Immature natural killer cell (primary cell): ENCODE results near the gene FRMD4A. TPM values are rescaled to one million over a fixed set of nuclear protein-coding genes. Genes with fewer than 3 reads are reported as not detected.

ENCODE experiments used
- DNase-seq, 3 donors: peaks; one replicate each; pipeline ENCODE4 v3.0.0; 2022; ENCODE audit warnings: mixed read lengths in 1 of 3
- H3K27ac Mint-ChIP-seq, 6 donors: one replicate each; pipeline ENCODE4 v1.8.0; 2020; ENCODE audit warnings: mixed read lengths in 6 of 6, mild to moderate bottlenecking in 5 of 6, inconsistent platforms in 4 of 6, moderate library complexity in 3 of 6
- H3K27me3 Mint-ChIP-seq, 3 donors: one replicate each; pipeline ENCODE4 v1.8.0; 2020 to 2021; ENCODE audit warnings: low read depth in 3 of 3, mild to moderate bottlenecking in 3 of 3, mixed read lengths in 3 of 3, moderate library complexity in 3 of 3, inconsistent platforms in 1 of 3
- H3K36me3 Mint-ChIP-seq, 3 donors: one replicate each; pipeline ENCODE4 v1.8.0; 2020; ENCODE audit warnings: mixed read lengths in 3 of 3, inconsistent platforms in 2 of 3, mild to moderate bottlenecking in 2 of 3
- H3K4me1 Mint-ChIP-seq, 2 donors: one replicate each; pipeline ENCODE4 v1.8.0; 2020; ENCODE audit warnings: inconsistent platforms in 2 of 2, mild to moderate bottlenecking in 2 of 2, mixed read lengths in 2 of 2, moderate library complexity in 1 of 2
- H3K4me3 Mint-ChIP-seq, 5 donors: one replicate each; pipeline ENCODE4 v1.8.0; 2020; ENCODE audit warnings: mild to moderate bottlenecking in 5 of 5, mixed read lengths in 5 of 5, inconsistent platforms in 3 of 5, moderate library complexity in 3 of 5
- H3K9me3 Mint-ChIP-seq, 6 donors: one replicate each; pipeline ENCODE4 v1.8.0; 2020; ENCODE audit warnings: mild to moderate bottlenecking in 6 of 6, mixed read lengths in 6 of 6, inconsistent platforms in 4 of 6, moderate library complexity in 3 of 6
- polyA plus RNA-seq, 3 donors: library from polyadenylated mRNA; unstranded; fragments of 300-500 nt; fragmentation: Illumina TruSeq; gene quantifications; one replicate each; pipeline ENCODE4 v1.2.3, GENCODE V29; 2021

The FRMD4A gene
- polyA plus RNA-seq, 3 donors from 2014 or later, result 0.48 TPM; not detected in 2

DNA sequence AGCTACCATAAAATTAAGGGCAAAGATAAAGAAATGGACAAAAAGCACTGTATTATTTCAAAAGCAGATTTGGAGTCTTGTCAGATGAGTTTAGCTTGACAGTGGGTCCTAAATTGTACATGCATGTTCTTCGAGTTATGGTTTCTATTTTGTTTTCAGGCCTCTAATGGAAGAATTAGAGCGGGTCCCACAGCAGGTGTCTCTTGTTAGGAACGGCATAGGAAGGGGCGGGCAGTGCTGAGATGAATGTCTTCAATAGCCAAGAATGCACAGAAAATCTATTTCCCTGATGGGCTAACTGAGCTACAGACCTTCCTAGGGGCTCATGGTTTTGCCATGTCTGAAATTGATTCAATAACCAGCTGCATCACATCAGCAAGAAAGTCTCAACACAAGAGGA, 304.4 kb downstream of the FRMD4A start:
- peaks cover 5 to 11% (median 8%) of the 10 kb centered on the region in 3 donors for H3K27me3 Mint-ChIP-seq
- no peaks in the 10 kb centered on the region for H3K9me3 Mint-ChIP-seq
- no peaks in the 10 kb centered on the region for H3K36me3 Mint-ChIP-seq
- DNase-seq, result no peak
- H3K4me3 Mint-ChIP-seq, result no peak overlapping the region
- H3K4me1 Mint-ChIP-seq, result no peaks in the 10 kb centered on the region
- no peak overlapping the region for H3K27ac Mint-ChIP-seq

GRCh38 chr10:14025283-14026189, 305.2 kb downstream of the FRMD4A start:
- Mint-ChIP-seq H3K9me3 (no peaks in the 10 kb centered on the region), H3K4me1 (no peaks in the 10 kb centered on the region), H3K4me3 (no peak overlapping the region), H3K27ac (no peak overlapping the region), H3K27me3 (peaks cover 5 to 11% (median 11%) of the 10 kb centered on the region in 3 donors), H3K36me3 (no peaks in the 10 kb centered on the region)
- no peak for DNase-seq

DNA sequence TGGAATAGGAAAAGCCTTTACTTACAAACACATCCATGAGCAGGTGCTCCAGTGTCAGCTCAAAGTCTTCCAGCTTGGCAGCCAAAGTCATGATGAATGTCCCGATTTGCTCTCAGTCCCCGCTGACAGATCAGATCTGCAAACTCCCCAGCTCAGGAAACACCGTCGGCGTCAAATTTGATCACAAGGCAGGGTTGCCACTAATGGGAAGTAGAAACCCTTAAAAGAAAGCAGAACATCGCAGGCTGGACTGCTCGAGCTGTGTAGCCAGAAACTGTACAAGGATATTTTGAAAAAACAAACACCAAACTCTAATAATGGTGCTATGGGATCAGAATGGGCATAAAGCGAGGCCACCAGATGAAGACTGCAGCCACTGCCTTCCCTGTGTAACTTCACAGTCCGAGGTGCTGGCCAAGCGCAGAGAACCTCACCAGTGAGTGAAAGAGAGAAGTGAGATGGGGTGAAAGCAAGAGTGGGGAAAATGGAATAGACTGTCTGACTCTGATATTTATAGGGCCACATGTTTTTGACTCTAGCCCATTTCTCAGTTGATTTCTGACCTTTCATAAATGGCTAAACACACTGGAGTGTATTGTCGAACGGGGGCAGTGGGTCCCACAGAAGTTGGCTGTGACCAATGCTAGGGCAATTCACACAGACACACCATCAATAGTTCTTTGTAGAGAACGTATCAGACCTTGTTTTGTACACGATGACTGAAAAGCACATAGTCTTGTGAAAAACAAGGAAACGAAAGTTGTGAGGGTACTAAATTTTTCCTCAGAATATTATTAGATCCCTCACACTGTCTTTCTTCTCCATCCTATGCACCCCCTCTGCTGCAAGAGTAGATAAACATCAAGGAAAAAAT, 306.2 kb downstream of the FRMD4A start:
- no peak overlapping the region for H3K4me3 Mint-ChIP-seq
- no peak overlapping the region for H3K27ac Mint-ChIP-seq
- peaks cover 0 to 5% (median 0%) of the 10 kb centered on the region in 6 donors for H3K9me3 Mint-ChIP-seq
- H3K4me1 Mint-ChIP-seq, result no peaks in the 10 kb centered on the region
- no peak for DNase-seq
- no peaks in the 10 kb centered on the region for H3K36me3 Mint-ChIP-seq
- peaks cover 5 to 12% (median 11%) of the 10 kb centered on the region in 3 donors for H3K27me3 Mint-ChIP-seq

DNA sequence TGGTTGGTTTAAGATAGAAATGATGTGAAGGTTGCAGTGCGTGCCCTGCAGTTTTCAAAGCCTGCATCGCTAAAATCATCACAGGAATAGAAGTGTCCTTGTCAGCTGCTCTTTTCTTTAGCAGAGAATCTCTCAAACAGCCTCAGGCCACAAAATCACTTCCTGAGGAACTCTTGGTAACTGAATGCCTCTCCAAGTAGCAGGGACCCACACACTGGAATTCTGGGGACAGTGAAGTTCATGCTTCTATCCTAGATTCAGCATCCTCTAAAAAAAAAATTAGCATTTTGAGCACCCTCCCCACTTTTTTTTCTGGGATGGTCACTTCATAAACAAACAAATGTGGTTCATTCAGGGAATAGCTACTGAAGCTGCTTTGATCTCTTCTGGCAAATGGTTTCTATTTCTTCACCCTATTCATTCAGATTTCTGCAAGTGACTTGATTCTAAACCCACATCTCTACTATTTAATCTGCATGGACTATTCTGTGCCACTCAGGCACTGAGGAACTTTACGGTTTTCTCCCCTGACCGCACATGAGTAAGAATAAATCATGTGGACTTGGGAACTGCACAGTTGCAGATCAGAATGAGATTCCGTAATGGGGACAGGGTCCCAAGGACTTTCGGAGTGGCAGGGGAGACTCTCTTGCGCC, 306.9 kb downstream of the FRMD4A start:
- Mint-ChIP-seq H3K4me3 (no peak overlapping the region), H3K4me1 (no peaks in the 10 kb centered on the region), H3K27me3 (peaks cover 4 to 14% (median 13%) of the 10 kb centered on the region in 3 donors), H3K36me3 (no peaks in the 10 kb centered on the region), H3K27ac (no peak overlapping the region), H3K9me3 (peaks cover 0 to 7% (median 3%) of the 10 kb centered on the region in 6 donors)
- no peak for DNase-seq

DNA sequence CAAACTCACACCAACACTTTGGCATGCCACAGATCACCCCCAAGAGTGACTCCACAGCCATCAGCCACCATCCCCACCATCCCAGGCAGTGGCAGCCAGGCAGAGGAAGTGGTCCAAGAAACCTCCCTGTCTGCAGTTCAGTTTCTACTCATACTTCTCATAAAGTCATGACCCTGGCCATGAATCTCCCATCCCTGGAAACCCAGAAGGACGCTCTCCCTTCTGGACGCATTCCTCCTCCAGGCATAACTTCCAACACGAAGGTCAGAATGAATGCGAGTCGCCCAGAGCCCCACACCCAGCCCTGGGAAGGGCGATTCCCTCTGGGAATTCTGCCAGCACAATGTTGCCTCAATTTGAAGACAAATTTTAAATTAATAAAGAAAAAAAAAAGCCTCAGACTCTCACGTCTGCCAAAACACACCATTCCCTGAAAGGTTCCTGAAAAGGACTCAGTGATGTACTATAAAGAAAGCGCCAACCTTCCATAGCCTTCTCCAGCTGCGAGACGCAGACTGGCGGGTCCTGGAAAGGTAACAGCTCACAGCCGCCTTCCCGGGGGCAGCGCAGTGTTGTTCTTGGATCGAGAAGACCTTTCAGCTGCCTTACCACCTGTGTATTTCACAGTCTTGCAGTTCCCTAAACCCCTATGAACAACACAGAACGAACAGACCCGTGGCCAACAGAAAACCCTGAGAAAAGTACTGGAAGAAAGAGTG, 307.6 kb downstream of the FRMD4A start:
- no peak overlapping the region for H3K27ac Mint-ChIP-seq
- no peak overlapping the region for H3K4me3 Mint-ChIP-seq
- no peaks in the 10 kb centered on the region for H3K4me1 Mint-ChIP-seq
- H3K36me3 Mint-ChIP-seq, result no peaks in the 10 kb centered on the region
- H3K9me3 Mint-ChIP-seq, result peaks cover 0 to 11% (median 8%) of the 10 kb centered on the region in 6 donors
- no peak for DNase-seq
- peaks cover 4 to 16% (median 15%) of the 10 kb centered on the region in 3 donors for H3K27me3 Mint-ChIP-seq

DNA sequence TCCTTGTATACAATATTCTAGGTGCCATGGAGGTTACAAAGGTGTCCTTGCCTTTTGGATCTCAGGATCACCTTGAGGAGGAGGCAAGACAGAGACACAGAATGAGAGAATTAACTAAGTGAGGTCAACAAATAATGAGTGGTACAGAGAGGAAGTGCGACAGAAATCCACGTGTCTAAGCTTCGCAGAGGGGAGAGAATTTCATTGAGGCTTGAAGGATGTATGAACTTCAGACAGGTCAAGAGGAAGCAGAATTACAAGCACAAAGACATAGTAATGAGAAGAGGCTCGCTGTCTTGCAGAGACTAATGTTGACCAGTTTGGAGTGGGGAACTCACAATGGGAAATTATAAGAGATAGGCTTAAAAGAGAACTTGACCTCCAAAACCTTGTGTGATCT, 308.7 kb downstream of the FRMD4A start:
- no peak overlapping the region for H3K4me3 Mint-ChIP-seq
- H3K27me3 Mint-ChIP-seq, result peaks cover 6 to 18% (median 16%) of the 10 kb centered on the region in 3 donors
- no peak overlapping the region for H3K27ac Mint-ChIP-seq

DNA sequence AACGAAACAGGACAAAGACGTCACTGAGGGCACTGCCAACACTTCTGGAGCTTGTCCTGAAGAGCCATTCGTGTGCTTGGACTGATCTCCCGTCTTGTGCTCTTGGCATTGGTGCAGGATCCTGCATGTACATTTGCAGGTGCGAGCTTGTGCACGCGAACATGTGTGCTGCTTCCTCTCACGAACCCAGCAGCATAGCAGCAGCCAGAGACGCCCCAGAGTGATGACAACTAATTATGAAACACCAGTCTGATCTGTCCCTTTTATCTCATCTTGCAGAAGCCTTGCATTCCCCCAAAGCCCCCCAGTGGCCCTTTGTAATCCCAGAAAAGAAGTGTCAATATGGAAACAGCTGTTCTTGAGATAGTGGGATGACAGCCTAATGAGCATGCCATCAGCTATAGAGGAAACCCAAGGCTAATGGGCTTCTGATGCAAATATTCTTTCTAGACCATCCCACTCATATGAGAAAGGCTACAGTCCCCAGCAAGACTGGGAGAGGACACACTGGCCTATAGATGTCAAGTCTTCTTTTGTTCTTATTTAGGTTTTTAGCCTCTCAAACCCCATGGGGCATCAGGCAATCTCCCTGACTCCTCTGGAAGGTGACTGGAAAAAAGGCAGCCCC, 310.6 kb downstream of the FRMD4A start:
- Mint-ChIP-seq H3K4me1 (no peaks in the 10 kb centered on the region), H3K27ac (no peak overlapping the region), H3K27me3 (peaks cover 7 to 14% (median 14%) of the 10 kb centered on the region in 3 donors), H3K36me3 (no peaks in the 10 kb centered on the region), H3K9me3 (peaks cover 0 to 11% (median 8%) of the 10 kb centered on the region in 6 donors), H3K4me3 (no peak overlapping the region)
- no peak for DNase-seq

More for the DNA sequence above, 308.7 kb downstream of the FRMD4A start:
- Mint-ChIP-seq H3K9me3 (peaks cover 0 to 11% (median 8%) of the 10 kb centered on the region in 6 donors), H3K36me3 (no peaks in the 10 kb centered on the region), H3K4me1 (no peaks in the 10 kb centered on the region)
- no peak for DNase-seq

GRCh38 chr10:14017467-14017866, 313.3 kb downstream of the FRMD4A start:
- Mint-ChIP-seq H3K36me3 (no peaks in the 10 kb centered on the region), H3K27ac (no peak overlapping the region), H3K4me3 (no peak overlapping the region), H3K9me3 (peaks cover 0 to 11% (median 8%) of the 10 kb centered on the region in 6 donors), H3K27me3 (peaks cover 6 to 18% (median 9%) of the 10 kb centered on the region in 3 donors), H3K4me1 (no peaks in the 10 kb centered on the region)
- DNase-seq, result no peak

- Mint-ChIP-seq H3K9me3 (peaks cover 0 to 11% (median 8%) of the 10 kb centered on the region in 6 donors), H3K4me3 (no peak overlapping the region), H3K27ac (no peak overlapping the region), H3K36me3 (no peaks in the 10 kb centered on the region), H3K27me3 (peaks cover 6 to 18% (median 11%) of the 10 kb centered on the region in 3 donors), H3K4me1 (no peaks in the 10 kb centered on the region)
- DNase-seq, result no peak
Measured at GRCh38 chr10:14016931-14017333, 313.8 kb downstream of the FRMD4A start.

DNA sequence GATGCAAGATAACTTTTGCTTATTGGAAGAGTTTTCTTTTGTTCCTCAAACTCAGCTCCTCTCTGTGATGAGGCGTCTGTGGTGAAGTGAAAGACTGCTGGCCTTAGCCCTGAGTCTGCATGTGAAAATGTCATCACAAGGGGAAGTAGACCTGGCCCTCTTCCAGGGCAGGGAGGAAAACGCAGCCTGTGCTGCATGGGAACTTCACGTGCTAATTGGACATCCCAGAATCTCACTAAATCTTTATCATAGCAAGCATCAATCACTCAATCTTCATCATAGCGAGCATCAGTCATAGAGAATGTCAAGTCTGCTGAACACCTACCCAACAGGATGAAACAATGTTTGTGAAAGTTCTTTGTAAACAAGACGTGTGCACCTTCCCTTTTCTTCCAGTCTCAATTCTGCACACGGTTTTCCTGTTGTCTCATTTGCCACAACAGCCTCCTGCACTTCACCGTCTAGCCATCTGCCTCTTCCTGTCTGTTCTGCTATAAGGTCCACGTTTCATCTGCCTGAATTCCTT, 314.6 kb downstream of the FRMD4A start:
- H3K27me3 Mint-ChIP-seq, result peaks cover 6 to 22% (median 12%) of the 10 kb centered on the region in 3 donors
- DNase-seq, result no peak
- peaks cover 0 to 11% (median 8%) of the 10 kb centered on the region in 6 donors for H3K9me3 Mint-ChIP-seq
- peaks cover 0 to 6% (median 0%) of the 10 kb centered on the region in 3 donors for H3K36me3 Mint-ChIP-seq
- H3K4me3 Mint-ChIP-seq, result no peak overlapping the region
- no peak overlapping the region for H3K27ac Mint-ChIP-seq
- no peaks in the 10 kb centered on the region for H3K4me1 Mint-ChIP-seq

GRCh38 chr10:14014423-14014822, 316.3 kb downstream of the FRMD4A start:
- H3K9me3 Mint-ChIP-seq, result peaks cover 0 to 11% (median 7%) of the 10 kb centered on the region in 6 donors
- peaks cover 0 to 6% (median 0%) of the 10 kb centered on the region in 3 donors for H3K36me3 Mint-ChIP-seq
- DNase-seq, result no peak
- peaks cover 10% of the 10 kb centered on the region in 2 donors for H3K4me1 Mint-ChIP-seq
- H3K27ac Mint-ChIP-seq, result no peak overlapping the region
- no peak overlapping the region for H3K4me3 Mint-ChIP-seq
- peaks cover 16 to 22% (median 18%) of the 10 kb centered on the region in 3 donors for H3K27me3 Mint-ChIP-seq

DNA sequence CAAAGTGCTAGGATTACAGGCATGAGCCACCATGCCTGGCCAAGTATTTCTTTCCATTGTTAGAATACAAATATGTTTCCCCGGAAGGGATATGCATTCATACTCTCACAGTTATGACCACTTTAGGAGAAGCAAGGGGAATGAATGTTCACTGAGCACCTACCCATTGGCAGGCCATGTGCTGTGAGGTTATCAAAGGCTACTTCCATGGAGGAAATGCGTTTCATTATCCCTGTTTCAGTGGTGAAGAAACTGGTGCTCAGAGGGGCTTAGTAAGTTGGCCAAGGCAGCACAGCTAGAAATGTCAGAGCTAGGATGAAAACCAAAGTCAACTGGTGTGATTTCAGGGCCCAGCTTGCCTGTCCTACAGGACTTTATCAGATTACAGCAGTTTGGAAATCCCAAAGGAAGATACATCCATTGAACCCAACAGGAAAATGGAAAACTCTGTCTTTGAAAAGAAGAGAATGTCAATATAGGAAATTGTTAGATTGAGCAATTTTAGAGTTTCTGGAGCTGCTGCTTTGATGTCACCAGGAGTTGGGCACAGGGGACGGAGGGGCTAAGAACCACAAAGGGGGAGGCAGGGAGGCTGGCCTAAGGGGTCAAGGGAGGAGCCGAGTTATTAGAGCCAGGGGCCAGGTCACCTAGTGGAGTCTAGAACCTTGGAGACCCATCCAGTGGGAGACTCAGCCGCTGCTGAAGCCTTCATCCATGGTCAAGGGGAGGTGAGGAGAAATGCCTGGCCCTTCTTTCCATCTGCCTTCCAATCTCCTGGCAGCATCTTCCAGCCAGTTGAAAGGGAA, 319.8 kb downstream of the FRMD4A start:
- Mint-ChIP-seq H3K27ac (no peak overlapping the region), H3K27me3 (peaks cover 10 to 32% (median 16%) of the 10 kb centered on the region in 3 donors), H3K4me1 (peaks cover 25 to 30% of the 10 kb centered on the region in 2 donors), H3K36me3 (peaks cover 0 to 6% (median 0%) of the 10 kb centered on the region in 3 donors), H3K9me3 (no peaks in the 10 kb centered on the region), H3K4me3 (no peak overlapping the region)
- DNase-seq, result no peak
